ENCODE data around the gene ABL1.

Gene ABL1

GRCh38 chr9:130831077-130831476 lies 4.0 kb upstream of the ABL1 start:
- peaks cover 8% of the 10 kb centered on the region for H3K9me3 ChIP-seq (ENCODE audit: low read length)
- no peaks in the 10 kb centered on the region for H3K9me2 ChIP-seq (ENCODE audit: low read depth, low read length)
- H3K4me1 ChIP-seq (ENCODE audit: insufficient read depth, low read length, severe bottlenecking), result no peaks in the 10 kb centered on the region
- no peaks in the 10 kb centered on the region; the same call in 1 of the 2 replicates for H3K27me3 ChIP-seq (ENCODE audit: insufficient read depth, low read length)
- no peak overlapping the region for H3K27ac ChIP-seq (ENCODE audit: low read depth, low read length, poor library complexity, severe bottlenecking)
- H3K4me3 ChIP-seq (ENCODE audit: low read depth, low read length, poor library complexity, severe bottlenecking), result no peak overlapping the region
- H3K79me2 ChIP-seq (ENCODE audit: insufficient read depth, low read length), result no peaks in the 10 kb centered on the region
- H2AFZ ChIP-seq (ENCODE audit: low read length), result no peak overlapping the region
- no peaks in the 10 kb centered on the region for H4K20me1 ChIP-seq (ENCODE audit: insufficient read depth, low read length)
- H3K9ac ChIP-seq (ENCODE audit: low read length), result no peak overlapping the region
- no peak for TF ChIP-seq EZH2 (IDR thresholded peaks at IDR 0.05; ENCODE audit: borderline replicate concordance, low read length)
- no peak for TF ChIP-seq CTCF (IDR thresholded peaks at IDR 0.05; ENCODE audit: low read length)
- no peaks in the 10 kb centered on the region for H3F3A ChIP-seq (ENCODE audit: insufficient read depth, low read length)
- no peak overlapping the region for H3K4me2 ChIP-seq (ENCODE audit: low read length)
- no peaks in the 10 kb centered on the region for H3K36me3 ChIP-seq (ENCODE audit: insufficient read depth, low read length)

DNA sequence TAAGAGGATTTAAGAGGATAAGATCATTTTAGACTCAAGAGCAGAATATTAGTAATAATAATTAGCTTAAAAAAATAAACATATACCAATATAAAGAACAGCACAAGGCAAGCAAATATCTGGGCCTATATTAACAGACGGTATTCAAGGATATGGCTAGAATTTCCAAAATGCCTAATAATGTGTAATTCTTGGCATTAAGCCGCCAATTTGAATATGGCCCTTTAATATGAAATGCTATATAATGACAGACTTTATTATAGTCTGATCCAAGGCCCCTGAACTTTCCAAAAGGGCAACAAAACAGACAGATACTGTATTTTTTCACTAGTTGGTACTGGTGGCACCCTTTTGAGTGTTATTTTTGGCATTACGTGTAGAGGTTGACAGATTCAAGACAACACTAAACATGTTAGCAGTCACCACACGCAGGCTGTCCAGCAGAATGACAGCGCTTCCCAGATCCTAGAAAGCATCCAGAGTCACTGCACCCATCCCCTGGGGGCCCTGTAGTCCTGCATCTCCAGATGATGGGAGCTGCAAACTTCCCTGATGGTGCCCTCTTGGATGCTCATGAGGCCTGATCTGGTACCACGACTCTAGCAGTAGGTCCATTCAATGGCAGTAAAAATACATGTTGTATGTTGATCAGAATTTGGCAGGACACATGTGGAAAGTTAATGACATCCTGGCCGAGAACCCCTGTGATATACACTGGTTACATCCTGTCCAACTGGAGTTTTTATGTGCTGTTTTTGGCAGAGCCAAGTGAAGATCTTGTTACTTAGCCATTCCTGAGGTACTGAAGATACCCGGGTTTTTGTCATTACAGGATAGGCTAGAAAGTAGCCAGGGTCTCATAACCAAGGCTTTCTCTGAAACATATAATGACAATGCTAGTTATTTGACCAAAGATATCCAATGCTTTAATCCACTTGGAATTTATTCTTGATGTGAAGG lies 1.7 kb upstream of the ABL1 start:
- no peaks in the 10 kb centered on the region for H3K9me2 ChIP-seq (ENCODE audit: low read depth, low read length)
- H3K4me3 ChIP-seq (ENCODE audit: low read depth, low read length, poor library complexity, severe bottlenecking), result no peak overlapping the region
- H3K4me1 ChIP-seq (ENCODE audit: insufficient read depth, low read length, severe bottlenecking), result no peaks in the 10 kb centered on the region
- H2AFZ ChIP-seq (ENCODE audit: low read length), result no peak overlapping the region
- no peaks in the 10 kb centered on the region for H3K36me3 ChIP-seq (ENCODE audit: insufficient read depth, low read length)
- no peak for TF ChIP-seq EZH2 (IDR thresholded peaks at IDR 0.05; ENCODE audit: borderline replicate concordance, low read length)
- TF ChIP-seq CTCF (IDR thresholded peaks at IDR 0.05; ENCODE audit: low read length), result no peak
- H4K20me1 ChIP-seq (ENCODE audit: insufficient read depth, low read length), result no peaks in the 10 kb centered on the region
- H3K79me2 ChIP-seq (ENCODE audit: insufficient read depth, low read length), result no peaks in the 10 kb centered on the region
- no peak overlapping the region for H3K27ac ChIP-seq (ENCODE audit: low read depth, low read length, poor library complexity, severe bottlenecking)
- H3F3A ChIP-seq (ENCODE audit: insufficient read depth, low read length), result no peaks in the 10 kb centered on the region
- no peaks in the 10 kb centered on the region; the same call in 1 of the 2 replicates for H3K27me3 ChIP-seq (ENCODE audit: insufficient read depth, low read length)
- peaks cover 8% of the 10 kb centered on the region for H3K9me3 ChIP-seq (ENCODE audit: low read length)
- no peak overlapping the region for H3K9ac ChIP-seq (ENCODE audit: low read length)
- H3K4me2 ChIP-seq (ENCODE audit: low read length), result no peak overlapping the region

DNA sequence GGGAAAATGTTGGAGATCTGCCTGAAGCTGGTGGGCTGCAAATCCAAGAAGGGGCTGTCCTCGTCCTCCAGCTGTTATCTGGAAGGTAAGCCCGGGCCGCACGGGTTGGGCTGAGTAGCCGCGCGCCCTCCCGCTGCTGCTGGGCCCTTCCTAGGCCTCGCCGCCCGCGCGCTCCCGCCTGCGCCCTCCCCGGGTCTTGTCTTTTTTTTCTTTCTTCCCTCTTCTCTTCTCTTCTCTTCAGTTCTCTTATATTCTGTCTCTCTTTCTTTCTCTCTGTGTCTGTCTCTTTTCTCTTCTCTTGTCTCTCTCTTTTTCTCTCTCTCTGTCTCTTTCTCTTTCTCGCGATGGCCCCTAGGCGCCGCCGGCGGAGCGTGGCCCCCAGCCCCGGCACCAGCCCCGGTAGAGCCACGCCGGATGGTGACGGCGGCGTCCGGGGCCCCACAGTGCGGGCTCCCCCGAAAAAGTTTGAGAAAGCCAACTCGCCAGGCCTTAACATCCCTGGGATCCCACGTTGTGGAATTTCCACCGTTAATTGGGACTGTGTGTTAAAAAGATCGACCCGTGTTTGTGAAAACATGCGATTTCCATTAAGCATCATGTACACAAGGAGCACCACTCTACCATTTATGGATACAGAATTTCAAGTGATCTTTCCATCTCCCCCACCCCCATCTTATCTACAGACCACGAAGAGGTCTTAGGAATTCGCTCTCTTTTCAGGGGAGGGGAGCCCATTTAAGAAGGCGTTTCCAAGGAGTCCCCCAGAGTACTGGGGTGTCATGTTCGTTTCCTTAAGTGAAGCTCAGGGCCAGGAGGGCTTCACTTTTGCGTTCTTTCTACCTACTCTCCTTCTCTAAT lies 616 bp downstream of the ABL1 start:
- Histone ChIP-seq H3F3A (ENCODE audit: insufficient read depth, low read length) (no peaks in the 10 kb centered on the region), H3K4me3 (ENCODE audit: low read depth, low read length, poor library complexity, severe bottlenecking) (no peak overlapping the region), H3K4me1 (ENCODE audit: insufficient read depth, low read length, severe bottlenecking) (no peaks in the 10 kb centered on the region), H3K27ac (ENCODE audit: low read depth, low read length, poor library complexity, severe bottlenecking) (no peak overlapping the region), H3K79me2 (ENCODE audit: insufficient read depth, low read length) (no peaks in the 10 kb centered on the region), H3K36me3 (ENCODE audit: insufficient read depth, low read length) (no peaks in the 10 kb centered on the region), H3K4me2 (ENCODE audit: low read length) (no peak overlapping the region), H3K9me3 (ENCODE audit: low read length) (no peaks in the 10 kb centered on the region), H4K20me1 (ENCODE audit: insufficient read depth, low read length) (no peaks in the 10 kb centered on the region), H2AFZ (ENCODE audit: low read length) (no peak overlapping the region), H3K9me2 (ENCODE audit: low read depth, low read length) (no peaks in the 10 kb centered on the region), H3K27me3 (ENCODE audit: insufficient read depth, low read length) (no peaks in the 10 kb centered on the region; the same call in 1 of the 2 replicates), H3K9ac (ENCODE audit: low read length) (no peak overlapping the region)
- no peak for TF ChIP-seq EZH2 (IDR thresholded peaks at IDR 0.05; ENCODE audit: borderline replicate concordance, low read length)
- TF ChIP-seq CTCF (IDR thresholded peaks at IDR 0.05; ENCODE audit: low read length), result no peak

All from OCI-LY1 (cell line).